ENCODE measurements around the gene SUMO4.

DNA sequence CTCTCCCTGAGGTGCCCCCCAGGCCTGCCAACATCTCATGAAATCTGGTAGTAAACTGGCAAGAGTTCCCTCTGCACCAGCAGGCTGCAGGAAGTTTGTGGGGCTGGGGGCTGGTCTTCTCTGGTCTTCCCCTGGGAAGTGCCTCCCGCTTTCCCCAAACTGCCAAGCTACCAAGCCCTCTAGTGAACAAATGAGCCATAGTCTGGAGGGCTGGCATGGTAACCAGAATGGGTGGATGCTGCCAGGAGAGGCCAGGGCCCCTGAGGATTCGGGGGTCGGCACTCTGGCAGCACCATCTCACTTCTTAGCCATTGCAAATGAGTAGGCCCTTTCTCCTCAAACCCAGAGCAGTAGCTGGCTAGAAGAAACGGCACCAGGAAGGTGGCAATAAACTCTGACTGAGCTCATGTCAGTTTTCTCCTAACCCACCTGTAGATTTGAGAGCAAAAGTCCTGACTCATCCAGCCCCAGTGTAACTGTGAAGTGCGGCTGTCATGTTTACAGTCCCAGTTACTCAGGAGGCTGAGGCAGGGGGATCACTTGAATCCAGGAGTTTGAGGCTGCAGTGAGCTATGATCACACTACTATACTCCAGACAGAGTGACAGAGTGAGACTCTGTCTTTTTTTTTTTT, 48.9 kb downstream of the SUMO4 start:
- no peak for TF ChIP-seq CTCF (IDR thresholded peaks at IDR 0.05; ENCODE audit: low read depth, low read length)
- TF ChIP-seq POLR2A (IDR thresholded peaks at IDR 0.05; ENCODE audit: extremely low read depth, insufficient read length): no peak
- no peak for TF ChIP-seq MAX (IDR thresholded peaks at IDR 0.05; ENCODE audit: low read depth, low read length)
- no peak for TF ChIP-seq MYC (IDR thresholded peaks at IDR 0.05; ENCODE audit: low read depth, low read length)

All from NB4 (cell line).